Midbrain (tissue), 1 donor: Measurements from ENCODE around the gene ILK.

Experiments
- DNase-seq: peaks from one replicate; lab custom pipeline; 2025; lab: John Stamatoyannopoulos, UW

ILK gene

GRCh38 chr11:6603287-6604080 is at the start of gene ILK, which contains the start of gene RRP8:
TSS of gene ILK (plus strand) at chr11:6603774. CDS start at chr11:6604272, 498 bp downstream.
TSS of gene RRP8 (minus strand) at chr11:6603616. CDS start at chr11:6603502, 114 bp downstream.
- peak; percentile 93 for DNase-seq

- no peak for DNase-seq
Measured at GRCh38 chr11:6554828-6555706, 48.5 kb upstream of the ILK start.

GRCh38 chr11:6556139-6556949 is 47.2 kb upstream of the ILK start:
- DNase-seq, result no peak

- DNase-seq, result no peak
Measured at GRCh38 chr11:6557063-6557462, 46.5 kb upstream of the ILK start.

GRCh38 chr11:6557761-6558674 is 45.6 kb upstream of the ILK start:
- DNase-seq, result no peak

- no peak for DNase-seq
Measured at GRCh38 chr11:6559369-6559768, 44.2 kb upstream of the ILK start.

- no peak for DNase-seq
Measured at GRCh38 chr11:6561288-6561687, 42.3 kb upstream of the ILK start.

- no peak for DNase-seq
Measured at GRCh38 chr11:6563121-6563619, 40.4 kb upstream of the ILK start.

- no peak for DNase-seq
Measured at GRCh38 chr11:6563667-6564066, 39.9 kb upstream of the ILK start.

GRCh38 chr11:6565325-6565724 is 38.2 kb upstream of the ILK start:
- DNase-seq, result no peak

- no peak for DNase-seq
Measured at GRCh38 chr11:6565988-6566703, 37.4 kb upstream of the ILK start.

GRCh38 chr11:6566704-6567370 is 36.7 kb upstream of the ILK start:
- no peak for DNase-seq

- no peak for DNase-seq
Measured at GRCh38 chr11:6567371-6567745, 36.2 kb upstream of the ILK start.

GRCh38 chr11:6568191-6568918 is 35.2 kb upstream of the ILK start:
- DNase-seq, result peak; percentile 31

- no peak for DNase-seq
Measured at GRCh38 chr11:6569706-6570105, 33.9 kb upstream of the ILK start.

GRCh38 chr11:6570691-6571427 is 32.7 kb upstream of the ILK start:
- no peak for DNase-seq

GRCh38 chr11:6571434-6572008 is 32.1 kb upstream of the ILK start:
- no peak for DNase-seq

GRCh38 chr11:6572215-6572614 is 31.4 kb upstream of the ILK start:
- DNase-seq, result peak; percentile 13
